HepG2 (cell line): ENCODE data around the gene FIZ1. TPM values are rescaled to one million over a fixed set of nuclear protein-coding genes. Genes with fewer than 3 reads are reported as not detected.

Experiments
- CENPT ChIP-seq: sonication (generic); formaldehyde crosslinking; IDR thresholded peaks from 2 replicates; pipeline ENCODE4 v1.8.0; 2022; ENCODE audit warnings: low read depth, mild to moderate bottlenecking, moderate library complexity, missing genetic modification reagents
- GZF1 ChIP-seq: sonication (generic); formaldehyde crosslinking; IDR thresholded peaks from 2 replicates; pipeline ENCODE4 v1.5.1; 2020; ENCODE audit warnings: mild to moderate bottlenecking, missing genetic modification reagents
- IRF2 ChIP-seq: IDR thresholded peaks from 2 replicates; pipeline ENCODE4 v1.6.1; 2018; ENCODE audit warnings: missing genetic modification reagents, missing compliant biosample characterization
- PAWR ChIP-seq: sonication (generic); formaldehyde crosslinking; IDR thresholded peaks from 2 replicates; pipeline ENCODE4 v1.4.0; 2020; ENCODE audit warnings: missing genetic modification reagents, mild to moderate bottlenecking, borderline replicate concordance
- POGK ChIP-seq: sonication (generic); formaldehyde crosslinking; conservative IDR thresholded peaks from 2 replicates; pipeline ENCODE4 v1.8.0; 2022; ENCODE audit warnings: mild to moderate bottlenecking, moderate library complexity, missing genetic modification reagents
- RNF219 ChIP-seq: sonication (generic); formaldehyde crosslinking; IDR thresholded peaks from 2 replicates; pipeline ENCODE4 v1.5.0; 2020; ENCODE audit warnings: mild to moderate bottlenecking, missing genetic modification reagents
- RXRA ChIP-seq: sonication (generic); formaldehyde crosslinking; IDR thresholded peaks from 2 replicates; pipeline ENCODE4 v1.5.1; 2020; ENCODE audit warnings: missing genetic modification reagents
- SMAD1 ChIP-seq: sonication (generic); formaldehyde crosslinking; IDR thresholded peaks from 2 replicates; pipeline ENCODE4 v1.4.0; 2020; ENCODE audit warnings: missing genetic modification reagents, low read depth, mild to moderate bottlenecking, borderline replicate concordance
- TAF1 ChIP-seq: sonication (generic); formaldehyde crosslinking; IDR thresholded peaks from 2 replicates; pipeline ENCODE4 v1.4.0; 2020; ENCODE audit warnings: missing genetic modification reagents
- TGIF2 ChIP-seq: IDR thresholded peaks from 2 replicates; pipeline ENCODE4 v1.6.1; 2016; ENCODE audit warnings: control low read depth, missing compliant biosample characterization
- ZNF263 ChIP-seq: sonication (generic); formaldehyde crosslinking; IDR thresholded peaks from 2 replicates; pipeline ENCODE4 v1.4.0; 2020; ENCODE audit warnings: missing genetic modification reagents
- ZNF281 ChIP-seq: sonication (generic); formaldehyde crosslinking; IDR thresholded peaks from 2 replicates; pipeline ENCODE4 v1.4.0; 2020; ENCODE audit warnings: missing genetic modification reagents, borderline replicate concordance
- ZNF354B ChIP-seq: sonication (generic); formaldehyde crosslinking; IDR thresholded peaks from 2 replicates; pipeline ENCODE4 v1.8.0; 2022; ENCODE audit warnings: mild to moderate bottlenecking, missing genetic modification reagents
- ZNF552 ChIP-seq: sonication (generic); formaldehyde crosslinking; IDR thresholded peaks from 2 replicates; pipeline ENCODE4 v1.9.0; 2022; ENCODE audit warnings: missing genetic modification reagents, mild to moderate bottlenecking, borderline replicate concordance
- ZNF749 ChIP-seq: sonication (generic); formaldehyde crosslinking; IDR thresholded peaks from 2 replicates; pipeline ENCODE4 v1.8.0; 2022; ENCODE audit warnings: mild to moderate bottlenecking, missing genetic modification reagents, moderate library complexity, borderline replicate concordance
- polyA plus RNA-seq, 8 experiments: library from polyadenylated mRNA; depleted of rRNA in 3 of 8; stranded (reverse) in 7 of 8; unstranded in 1 of 8; fragments of >200 nt; fragmentation: Illumina TruSeq in 4 of 8; extraction: Trizol in 4 of 8; gene quantifications; 2 replicates each; pipeline versions ENCODE4 v1.2.1 to v1.2.3, GENCODE V29; 2011 to 2016; ENCODE audit warnings: low read depth in 4 of 8, missing spikeins in 1 of 8, mixed read lengths in 1 of 8; ENCODE audit not compliant: insufficient read depth in 1 of 8
- total RNA-seq, 5 experiments: library from RNA; depleted of rRNA; stranded (reverse); fragments of >200 nt; fragmentation: Illumina TruSeq; extraction: Trizol; gene quantifications; 2 replicates each; pipeline ENCODE4 v1.2.3, GENCODE V29; 2016; ENCODE audit warnings: low read depth in 1 of 5
- TF ChIP-seq, protein P1 (sequence below): sonication (generic); formaldehyde crosslinking; IDR thresholded peaks from 2 replicates; pipeline ENCODE4 v1.4.0; 2020; ENCODE audit warnings: missing genetic modification reagents
- TF ChIP-seq, protein P2 (sequence below): sonication (generic); formaldehyde crosslinking; IDR thresholded peaks from 2 replicates; pipeline ENCODE4 v1.9.0; 2021; ENCODE audit warnings: missing genetic modification reagents, mild to moderate bottlenecking, borderline replicate concordance
- TF ChIP-seq, protein P3 (sequence below): sonication (generic); formaldehyde crosslinking; IDR thresholded peaks from 2 replicates; pipeline ENCODE4 v1.8.0; 2022; ENCODE audit warnings: missing genetic modification reagents, mild to moderate bottlenecking, inconsistent platforms, borderline replicate concordance

FIZ1 gene
- total and polyA plus RNA-seq, 2 of the 13 experiments (the other 11 are each of a cell fraction or from before 2014, with no cell fraction given): 3.6 to 5.9 TPM

- peak; percentile 63; the same call in 1 of the 2 replicates for TF ChIP-seq ZNF281 (CRISPR knock-in tag)
- TF ChIP-seq ZNF749 (CRISPR knock-in tag): no peak
- TF ChIP-seq RXRA (CRISPR knock-in tag): peak; percentile 56; the same call in 1 of the 2 replicates
- TF ChIP-seq POGK (CRISPR knock-in tag): no peak
- peak; percentile 65 for TF ChIP-seq ZNF263 (CRISPR knock-in tag)
- TF ChIP-seq, protein P1, sequence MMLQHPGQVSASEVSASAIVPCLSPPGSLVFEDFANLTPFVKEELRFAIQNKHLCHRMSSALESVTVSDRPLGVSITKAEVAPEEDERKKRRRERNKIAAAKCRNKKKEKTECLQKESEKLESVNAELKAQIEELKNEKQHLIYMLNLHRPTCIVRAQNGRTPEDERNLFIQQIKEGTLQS: no peak
- no peak for TF ChIP-seq IRF2 (CRISPR knock-in tag)
- TF ChIP-seq PAWR (CRISPR knock-in tag): no peak
- TF ChIP-seq, protein P2, sequence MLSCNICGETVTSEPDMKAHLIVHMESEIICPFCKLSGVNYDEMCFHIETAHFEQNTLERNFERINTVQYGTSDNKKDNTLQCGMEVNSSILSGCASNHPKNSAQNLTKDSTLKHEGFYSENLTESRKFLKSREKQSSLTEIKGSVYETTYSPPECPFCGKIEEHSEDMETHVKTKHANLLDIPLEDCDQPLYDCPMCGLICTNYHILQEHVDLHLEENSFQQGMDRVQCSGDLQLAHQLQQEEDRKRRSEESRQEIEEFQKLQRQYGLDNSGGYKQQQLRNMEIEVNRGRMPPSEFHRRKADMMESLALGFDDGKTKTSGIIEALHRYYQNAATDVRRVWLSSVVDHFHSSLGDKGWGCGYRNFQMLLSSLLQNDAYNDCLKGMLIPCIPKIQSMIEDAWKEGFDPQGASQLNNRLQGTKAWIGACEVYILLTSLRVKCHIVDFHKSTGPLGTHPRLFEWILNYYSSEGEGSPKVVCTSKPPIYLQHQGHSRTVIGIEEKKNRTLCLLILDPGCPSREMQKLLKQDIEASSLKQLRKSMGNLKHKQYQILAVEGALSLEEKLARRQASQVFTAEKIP (CRISPR knock-in tag): no peak
- peak; percentile 83 for TF ChIP-seq TAF1 (CRISPR knock-in tag)
- no peak for TF ChIP-seq ZNF354B (CRISPR knock-in tag)
- no peak for TF ChIP-seq SMAD1 (CRISPR knock-in tag)
- TF ChIP-seq RNF219 (CRISPR knock-in tag): no peak
- no peak for TF ChIP-seq GZF1 (CRISPR knock-in tag)
- peak; percentile 66 for TF ChIP-seq TGIF2
- TF ChIP-seq, protein P3, sequence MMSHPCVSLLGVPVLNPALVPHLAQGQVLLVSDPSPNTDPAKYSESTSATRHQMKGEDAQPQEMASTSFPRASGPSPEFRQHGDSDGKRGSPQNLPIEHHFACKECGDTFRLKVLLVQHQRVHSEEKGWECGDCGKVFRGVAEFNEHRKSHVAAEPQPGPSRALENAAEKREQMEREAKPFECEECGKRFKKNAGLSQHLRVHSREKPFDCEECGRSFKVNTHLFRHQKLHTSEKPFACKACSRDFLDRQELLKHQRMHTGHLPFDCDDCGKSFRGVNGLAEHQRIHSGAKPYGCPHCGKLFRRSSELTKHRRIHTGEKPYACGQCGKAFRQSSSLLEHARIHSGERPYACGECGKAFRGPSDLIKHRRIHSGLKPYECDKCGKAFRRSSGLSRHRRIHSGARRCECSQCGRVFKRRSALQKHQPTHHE: peak; percentile 57
- TF ChIP-seq ZNF552: no peak; the same call in 1 of the 2 replicates
- TF ChIP-seq CENPT (CRISPR knock-in tag): no peak
Observed at GRCh38 chr19:55598719-55599467, 424 bp downstream of the FIZ1 start (continued).
